ENCODE results near the gene BCAS3.

DNA sequence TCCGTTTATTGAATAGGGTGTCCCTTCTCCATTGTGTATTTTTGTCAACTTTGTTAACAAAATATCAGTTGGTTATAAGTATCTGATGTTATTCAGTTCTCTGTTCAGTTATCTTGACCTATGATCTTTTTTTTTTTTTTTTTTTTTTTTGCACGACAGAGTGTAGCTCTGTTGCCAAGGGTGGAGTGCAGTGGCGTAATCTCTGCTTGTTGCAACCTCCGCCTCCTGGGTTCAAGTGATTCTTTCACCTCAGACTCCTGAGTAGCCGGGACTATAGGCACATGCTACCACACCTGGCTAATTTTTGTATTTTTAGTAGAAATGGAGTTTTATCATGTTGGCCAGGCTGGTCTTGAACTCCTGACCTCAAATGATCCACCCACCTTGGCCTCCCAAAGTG is 215.8 kb downstream of the BCAS3 start:
- TF ChIP-seq CTCF (IDR thresholded peaks at IDR 0.05) (no peak), POLR2A (IDR thresholded peaks at IDR 0.05) (no peak)
